IMR-90 (cell line): Measurements from ENCODE around the gene SLC19A2. TPM values are rescaled to one million over a fixed set of nuclear protein-coding genes. Genes with fewer than 3 reads are reported as not detected.
"Not testable (repeated sequence)": the region's sequence is repeated elsewhere in the genome, so short reads cannot be mapped to it uniquely, and the experiment has no call there.

ENCODE experiments used
- ATAC-seq: fragments of 200-7000 bp; cut with Tn5 transposase; 2 replicates; pipeline ENCODE4 v1.9.1; 2020; ENCODE audit warnings: low read depth, mild to moderate bottlenecking, moderate library complexity
- BruUV-seq: library from RNA; stranded (reverse); fragments of 400-500 nt; replicated peaks from 2 replicates; lab custom pipeline; 2021; lab: Mats Ljungman, UMichigan
- CTCF ChIA-PET: fragments of 300-600 bp; formaldehyde crosslinking; extraction: SDS; loops from one replicate; lab custom pipeline; 2021; ENCODE audit warnings: antibody characterized with exemption; lab: Yijun Ruan, JAX
- POLR2A ChIA-PET: fragments of 300-600 bp; sonication (Branson Sonifier 250); formaldehyde crosslinking; loops from one replicate; lab custom pipeline; 2022; ENCODE audit warnings: antibody characterized with exemption; ENCODE audit not compliant: unreplicated experiment; lab: Charles Lee
- DNase-seq: peaks from one replicate; pipeline ENCODE4 v3.0.0; 2013
- H2AFZ ChIP-seq: replicated peaks from 2 replicates; pipeline ENCODE3; 2013; ENCODE audit warnings: low read length, mild to moderate bottlenecking; ENCODE audit not compliant: poor library complexity
- H2AK5ac ChIP-seq: 2 replicates; pipeline ENCODE4 v1.6.1; 2013; ENCODE audit warnings: low read depth, low read length, inconsistent platforms
- H2AK9ac ChIP-seq: replicated peaks from 2 replicates; pipeline ENCODE3; 2013; ENCODE audit warnings: mild to moderate bottlenecking, low read depth, low read length, moderate library complexity; ENCODE audit not compliant: poor library complexity
- H2BK120ac ChIP-seq: 2 replicates; pipeline ENCODE4 v1.6.1; 2013; ENCODE audit warnings: low read depth, low read length, inconsistent platforms
- H2BK15ac ChIP-seq: 3 replicates; pipeline ENCODE4 v1.6.1; 2013; ENCODE audit warnings: low read depth, low read length, inconsistent platforms
- H2BK20ac ChIP-seq: 2 replicates; pipeline ENCODE4 v1.6.1; 2013; ENCODE audit warnings: low read depth, mild to moderate bottlenecking, inconsistent platforms, low read length, moderate library complexity
- H2BK5ac ChIP-seq: 2 replicates; pipeline ENCODE4 v1.6.1; 2013; ENCODE audit warnings: mild to moderate bottlenecking, low read depth, low read length, inconsistent platforms; ENCODE audit not compliant: poor library complexity, severe bottlenecking
- H3K14ac ChIP-seq: replicated peaks from 2 replicates; pipeline ENCODE4 v1.6.1; 2013; ENCODE audit warnings: low read depth, low read length, inconsistent platforms
- H3K18ac ChIP-seq: 2 replicates; pipeline ENCODE4 v1.6.1; 2013; ENCODE audit warnings: low read depth, low read length, control low read depth
- H3K23ac ChIP-seq: 2 replicates; pipeline ENCODE4 v1.6.1; 2013; ENCODE audit warnings: low read depth, low read length, inconsistent platforms
- H3K27ac ChIP-seq: 2 replicates; pipeline ENCODE4 v1.5.1; 2013; ENCODE audit warnings: mild to moderate bottlenecking, control low read depth, low read length; ENCODE audit not compliant: insufficient read depth
- H3K27me3 ChIP-seq: 2 replicates; pipeline ENCODE4 v1.6.1; 2013; ENCODE audit warnings: low read length; ENCODE audit not compliant: control insufficient read depth, insufficient read depth
- H3K36me3 ChIP-seq: 2 replicates; pipeline ENCODE4 v1.6.1; 2013; ENCODE audit warnings: low read length, mixed read lengths; ENCODE audit not compliant: control insufficient read depth, insufficient read depth
- H3K4ac ChIP-seq: 2 replicates; pipeline ENCODE4 v1.6.1; 2013; ENCODE audit warnings: low read depth, low read length, inconsistent platforms
- H3K4me1 ChIP-seq: 2 replicates; pipeline ENCODE4 v1.6.1; 2013; ENCODE audit warnings: low read length, mixed read lengths; ENCODE audit not compliant: control insufficient read depth, insufficient read depth
- H3K4me2 ChIP-seq: 2 replicates; pipeline ENCODE4 v1.6.1; 2013; ENCODE audit warnings: low read depth, mild to moderate bottlenecking, control low read depth, low read length, moderate library complexity
- H3K4me3 ChIP-seq: 2 replicates; pipeline ENCODE4 v1.5.1; 2013; ENCODE audit warnings: low read depth, mild to moderate bottlenecking, control low read depth, low read length, moderate library complexity; ENCODE audit not compliant: insufficient read depth
- H3K56ac ChIP-seq: 2 replicates; pipeline ENCODE4 v1.6.1; 2013; ENCODE audit warnings: low read length, inconsistent platforms; ENCODE audit not compliant: insufficient read depth; ENCODE audit errors: extremely low read depth
- H3K79me1 ChIP-seq, 2 experiments: 2 replicates each; pipeline ENCODE4 v1.6.1; 2013; ENCODE audit warnings: low read length in 2 of 2, inconsistent platforms in 1 of 2, low read depth in 1 of 2
- H3K9ac ChIP-seq: 2 replicates; pipeline ENCODE4 v1.6.1; 2013; ENCODE audit warnings: low read depth, low read length, control low read depth
- H3K9me1 ChIP-seq: 2 replicates; pipeline ENCODE4 v1.6.1; 2013; ENCODE audit warnings: low read length, inconsistent platforms; ENCODE audit not compliant: insufficient read depth
- H3K9me3 ChIP-seq: 2 replicates; pipeline ENCODE4 v1.6.1; 2013; ENCODE audit warnings: low read length; ENCODE audit not compliant: control insufficient read depth, insufficient read depth
- H4K20me1 ChIP-seq: 2 replicates; pipeline ENCODE4 v1.6.1; 2013; ENCODE audit warnings: low read length, inconsistent platforms; ENCODE audit not compliant: insufficient read depth
- H4K5ac ChIP-seq: 2 replicates; pipeline ENCODE4 v1.6.1; 2013; ENCODE audit warnings: mild to moderate bottlenecking, low read depth, low read length, control low read depth
- H4K8ac ChIP-seq, 2 experiments: 2 replicates each; pipeline ENCODE4 v1.6.1; 2013; ENCODE audit warnings: low read depth in 2 of 2, low read length in 2 of 2, control low read depth in 1 of 2, inconsistent platforms in 1 of 2
- H4K91ac ChIP-seq: 2 replicates; pipeline ENCODE4 v1.6.1; 2013; ENCODE audit warnings: low read depth, low read length, inconsistent platforms; ENCODE audit not compliant: insufficient read depth
- CEBPB ChIP-seq: IDR thresholded peaks from 2 replicates; pipeline ENCODE4 v1.6.1; 2012; ENCODE audit warnings: low read depth, low read length, improper control_type of control experiment
- FOS ChIP-seq: fragments of 150-350 bp; IDR thresholded peaks from 2 replicates; pipeline ENCODE4 v1.6.1; 2016; ENCODE audit warnings: low read depth, low read length
- MAFK ChIP-seq: IDR thresholded peaks from 2 replicates; pipeline ENCODE4 v1.6.1; 2012; ENCODE audit warnings: low read depth, low read length, improper control_type of control experiment
- MXI1 ChIP-seq: IDR thresholded peaks from 2 replicates; pipeline ENCODE4 v1.6.1; 2012; ENCODE audit warnings: low read depth, mild to moderate bottlenecking, low read length, moderate library complexity, borderline replicate concordance
- NFE2L2 ChIP-seq: fragments of 150-350 bp; IDR thresholded peaks from 2 replicates; pipeline ENCODE4 v1.6.1; 2016; ENCODE audit warnings: low read depth, mild to moderate bottlenecking, low read length
- POLR2A ChIP-seq: IDR thresholded peaks from 2 replicates; pipeline ENCODE4 v1.6.1; 2012; ENCODE audit warnings: mild to moderate bottlenecking, low read depth, low read length
- RCOR1 ChIP-seq: IDR thresholded peaks from 2 replicates; pipeline ENCODE4 v1.6.1; 2012; ENCODE audit warnings: mild to moderate bottlenecking, low read length, improper control_type of control experiment; ENCODE audit not compliant: insufficient replicate concordance
- RFX5 ChIP-seq: IDR thresholded peaks from 2 replicates; pipeline ENCODE4 v1.8.0; 2012; ENCODE audit warnings: low read depth, mild to moderate bottlenecking, low read length, moderate library complexity
- WGBS, 2 experiments: methylation state at CpG; one replicate each; pipeline versions ENCODE4 v1.1.5 to v1.1.7; 2013; ENCODE audit warnings: missing lambda C conversion rate in 2 of 2; ENCODE audit not compliant: insufficient read length in 1 of 2; ENCODE audit errors: extremely low coverage in 2 of 2; 5-methylcytosine and 5-hydroxymethylcytosine counted together
- dilution Hi-C: fragments of 300-500 bp; cut with HindIII; formaldehyde crosslinking; loops from one replicate; pipeline ENCODE4 v1.14.3; 2018; ENCODE audit warnings: low sequenced_read_pairs; ENCODE audit not compliant: unreplicated experiment
- in situ Hi-C: fragments of 300-500 bp; cut with MboI; formaldehyde crosslinking; loops from 3 replicates; pipeline ENCODE4 v1.14.3; 2019; ENCODE audit warnings: low sequenced_read_pairs, inconsistent platforms, mixed read lengths
- intact Hi-C: fragments of 100-400 bp; cut with micrococcal nuclease; formaldehyde crosslinking; loops from 2 replicates; pipeline ENCODE4 v1.10.0; 2022
- polyA plus RNA-seq, 3 experiments: library from polyadenylated mRNA; depleted of rRNA; stranded (reverse); fragments of >200 nt; gene quantifications; 2 replicates each; pipeline ENCODE4 v1.2.3, GENCODE V29; 2012; ENCODE audit warnings: low replicate concordance in 1 of 3
- total RNA-seq: library from RNA; depleted of rRNA; stranded (reverse); fragments of >200 nt; gene quantifications from 2 replicates; pipeline ENCODE4 v1.2.3, GENCODE V29; 2012
- TF ChIP-seq, protein P1 (sequence below): fragments of 150-350 bp; IDR thresholded peaks from 2 replicates; pipeline ENCODE4 v1.6.1; 2016; ENCODE audit warnings: low read depth, mild to moderate bottlenecking, low read length, moderate library complexity, borderline replicate concordance
- TF ChIP-seq, protein P2 (sequence below): fragments of 150-350 bp; IDR thresholded peaks from 2 replicates; pipeline ENCODE4 v1.6.1; 2017; ENCODE audit warnings: mild to moderate bottlenecking, antibody characterized with exemption, low read length, low read depth

Gene SLC19A2
- total and polyA plus RNA-seq, 2 of the 4 experiments (the other 2 are of a cell fraction): 3.6 to 5.2 TPM

DNA sequence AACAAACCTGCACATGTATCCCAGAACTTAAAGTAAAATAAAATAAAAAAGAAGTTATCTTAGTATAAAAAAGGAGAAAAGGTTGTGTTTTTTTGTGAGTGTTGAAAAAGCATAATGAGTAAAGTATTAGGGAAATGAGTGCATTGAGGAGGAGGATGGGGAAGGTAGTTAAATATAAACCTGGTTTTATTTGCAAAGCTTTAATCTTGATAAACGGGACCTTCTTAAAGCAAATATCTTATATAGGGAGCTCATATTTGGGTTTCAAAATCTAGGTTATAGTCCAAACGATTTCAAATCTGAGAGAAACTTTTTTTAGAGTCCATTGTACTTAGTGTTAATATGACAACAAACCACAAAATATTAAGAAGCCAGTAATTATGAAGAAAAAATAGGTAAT lies 21.7 kb upstream of the SLC19A2 start:
- H3K9me1 ChIP-seq: no peaks in the 10 kb centered on the region
- no peaks in the 10 kb centered on the region for H3K4me1 ChIP-seq
- H3K27me3 ChIP-seq: no peaks in the 10 kb centered on the region

DNA sequence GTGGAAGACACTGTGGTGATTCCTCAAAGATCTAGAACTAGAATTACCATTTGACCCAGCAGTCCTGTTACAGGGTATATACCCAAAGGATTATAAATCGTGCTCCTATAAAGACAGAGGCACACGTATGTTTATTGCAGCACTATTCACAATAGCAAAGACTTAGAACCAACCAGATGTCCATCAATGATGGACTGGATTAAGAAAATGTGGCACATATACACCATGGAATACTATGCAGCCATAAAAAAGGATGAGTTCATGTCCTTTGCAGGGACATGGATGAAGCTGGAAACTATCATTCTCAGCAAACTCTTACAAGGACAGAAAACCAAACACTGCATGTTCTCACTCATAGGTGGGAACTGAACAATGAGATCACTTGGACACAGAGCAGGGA lies 17.9 kb upstream of the SLC19A2 start:
- WGBS, 2 experiments: no CpG with 5 or more reads among the region's 2 CpGs
- H2BK120ac ChIP-seq, H3K9me1 ChIP-seq, DNase-seq, POLR2A ChIA-PET, H3K36me3 ChIP-seq, ATAC-seq, H3K27ac ChIP-seq, H3K4me1 ChIP-seq, H2BK15ac ChIP-seq, H3K56ac ChIP-seq, CTCF ChIA-PET, H3K4ac ChIP-seq, BruUV-seq, intact Hi-C loops, dilution Hi-C loops, H2BK5ac ChIP-seq, H3K18ac ChIP-seq, H2AFZ ChIP-seq, in situ Hi-C loops, H4K8ac ChIP-seq, H2AK5ac ChIP-seq, H4K91ac ChIP-seq, H3K79me1 ChIP-seq, H4K20me1 ChIP-seq, H3K9me3 ChIP-seq, H3K27me3 ChIP-seq, H2AK9ac ChIP-seq, H2BK20ac ChIP-seq, H3K23ac ChIP-seq, H3K14ac ChIP-seq, H3K4me2 ChIP-seq, H4K5ac ChIP-seq, H3K9ac ChIP-seq, H3K4me3 ChIP-seq: not testable (repeated sequence)

More for the DNA sequence above, 21.7 kb upstream of the SLC19A2 start:
- Histone ChIP-seq H2BK20ac (no peak overlapping the region), H2AK9ac (no peak overlapping the region), H3K23ac (no peak overlapping the region), H3K4ac (no peak overlapping the region), H3K56ac (no peak overlapping the region), H4K20me1 (no peaks in the 10 kb centered on the region), H3K14ac (no peak overlapping the region), H3K79me1 (no peaks in the 10 kb centered on the region), H3K27ac (no peak overlapping the region), H2AFZ (no peak overlapping the region), H2BK15ac (no peak overlapping the region), H4K91ac (no peak overlapping the region), H3K36me3 (no peaks in the 10 kb centered on the region), H3K4me2 (no peak overlapping the region), H2BK5ac (no peak overlapping the region), H2AK5ac (no peak overlapping the region), H2BK120ac (no peak overlapping the region), H3K4me3 (no peak overlapping the region), H4K8ac (no peak overlapping the region), H3K18ac (no peak overlapping the region), H3K9ac (no peak overlapping the region), H3K9me3 (no peaks in the 10 kb centered on the region), H4K5ac (no peak overlapping the region)
- TF ChIP-seq POLR2A (no peak), RCOR1 (no peak), MAFK (no peak), NFE2L2 (no peak), CEBPB (no peak), RFX5 (no peak), FOS (no peak), MXI1 (no peak)
- TF ChIP-seq, protein P1, sequence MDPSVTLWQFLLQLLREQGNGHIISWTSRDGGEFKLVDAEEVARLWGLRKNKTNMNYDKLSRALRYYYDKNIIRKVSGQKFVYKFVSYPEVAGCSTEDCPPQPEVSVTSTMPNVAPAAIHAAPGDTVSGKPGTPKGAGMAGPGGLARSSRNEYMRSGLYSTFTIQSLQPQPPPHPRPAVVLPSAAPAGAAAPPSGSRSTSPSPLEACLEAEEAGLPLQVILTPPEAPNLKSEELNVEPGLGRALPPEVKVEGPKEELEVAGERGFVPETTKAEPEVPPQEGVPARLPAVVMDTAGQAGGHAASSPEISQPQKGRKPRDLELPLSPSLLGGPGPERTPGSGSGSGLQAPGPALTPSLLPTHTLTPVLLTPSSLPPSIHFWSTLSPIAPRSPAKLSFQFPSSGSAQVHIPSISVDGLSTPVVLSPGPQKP: no peak
- TF ChIP-seq, protein P2, sequence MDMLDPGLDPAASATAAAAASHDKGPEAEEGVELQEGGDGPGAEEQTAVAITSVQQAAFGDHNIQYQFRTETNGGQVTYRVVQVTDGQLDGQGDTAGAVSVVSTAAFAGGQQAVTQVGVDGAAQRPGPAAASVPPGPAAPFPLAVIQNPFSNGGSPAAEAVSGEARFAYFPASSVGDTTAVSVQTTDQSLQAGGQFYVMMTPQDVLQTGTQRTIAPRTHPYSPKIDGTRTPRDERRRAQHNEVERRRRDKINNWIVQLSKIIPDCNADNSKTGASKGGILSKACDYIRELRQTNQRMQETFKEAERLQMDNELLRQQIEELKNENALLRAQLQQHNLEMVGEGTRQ: no peak
- DNase-seq: no peak
- dilution Hi-C loops: no loop called here
- ChIA-PET CTCF (no interaction called here), POLR2A (no interaction called here)
- in situ Hi-C loops: no loop called here
- intact Hi-C loops: no loop called here
- no peak for ATAC-seq
- BruUV-seq: no TSS peak
- WGBS, 2 experiments: no CpG with 5 or more reads among the region's 2 CpGs
